DND-41 (cell line): ENCODE results near the gene REC114.

Experiments used
- EZH2 ChIP-seq: IDR thresholded peaks from 3 replicates; pipeline ENCODE4 v1.6.1; 2012; ENCODE audit warnings: borderline replicate concordance, low read depth, mild to moderate bottlenecking, moderate library complexity, low read length, inconsistent platforms; ENCODE audit not compliant: severe bottlenecking
- TF ChIP-seq, protein P1 (sequence below): IDR thresholded peaks from 2 replicates; pipeline ENCODE4 v1.5.1; 2012; ENCODE audit warnings: borderline replicate concordance, low read length, moderate library complexity, mild to moderate bottlenecking; ENCODE audit not compliant: poor library complexity, severe bottlenecking; ENCODE audit errors: extremely low read depth

DNA sequence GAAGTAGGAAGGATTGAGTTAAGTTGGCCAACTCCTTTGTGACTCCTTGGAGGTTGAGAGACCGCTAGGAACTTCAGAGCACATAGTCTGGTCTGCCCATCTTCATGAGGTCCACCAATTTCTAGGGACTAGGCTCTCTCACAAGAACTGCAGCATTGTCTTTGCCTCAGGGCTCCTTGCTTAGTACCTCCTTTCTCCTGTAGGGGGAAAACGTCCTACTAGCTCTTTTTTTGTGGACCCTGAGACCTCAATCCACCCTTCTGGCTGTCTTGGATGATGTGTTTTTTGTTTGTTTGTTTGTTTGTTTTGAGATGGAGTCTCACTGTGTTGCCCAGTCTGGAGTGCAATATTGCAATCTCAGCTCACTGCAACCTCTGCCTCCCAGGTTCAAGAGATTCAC is 21.6 kb downstream of the REC114 start:
- TF ChIP-seq, protein P1, sequence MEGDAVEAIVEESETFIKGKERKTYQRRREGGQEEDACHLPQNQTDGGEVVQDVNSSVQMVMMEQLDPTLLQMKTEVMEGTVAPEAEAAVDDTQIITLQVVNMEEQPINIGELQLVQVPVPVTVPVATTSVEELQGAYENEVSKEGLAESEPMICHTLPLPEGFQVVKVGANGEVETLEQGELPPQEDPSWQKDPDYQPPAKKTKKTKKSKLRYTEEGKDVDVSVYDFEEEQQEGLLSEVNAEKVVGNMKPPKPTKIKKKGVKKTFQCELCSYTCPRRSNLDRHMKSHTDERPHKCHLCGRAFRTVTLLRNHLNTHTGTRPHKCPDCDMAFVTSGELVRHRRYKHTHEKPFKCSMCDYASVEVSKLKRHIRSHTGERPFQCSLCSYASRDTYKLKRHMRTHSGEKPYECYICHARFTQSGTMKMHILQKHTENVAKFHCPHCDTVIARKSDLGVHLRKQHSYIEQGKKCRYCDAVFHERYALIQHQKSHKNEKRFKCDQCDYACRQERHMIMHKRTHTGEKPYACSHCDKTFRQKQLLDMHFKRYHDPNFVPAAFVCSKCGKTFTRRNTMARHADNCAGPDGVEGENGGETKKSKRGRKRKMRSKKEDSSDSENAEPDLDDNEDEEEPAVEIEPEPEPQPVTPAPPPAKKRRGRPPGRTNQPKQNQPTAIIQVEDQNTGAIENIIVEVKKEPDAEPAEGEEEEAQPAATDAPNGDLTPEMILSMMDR = peak; percentile 33
- no peak for TF ChIP-seq EZH2
